MG63 (cell line): ENCODE data around the gene KCNE3. TPM values are rescaled to one million over a fixed set of nuclear protein-coding genes. Genes with fewer than 3 reads are reported as not detected.

Experiments used
- DNase-seq: peaks from one replicate; pipeline ENCODE4 v3.0.0-alpha.2; 2020
- H3K27me3 ChIP-seq: fragments of 250-450 bp; sonication (Bioruptor Pico); 2 replicates; pipeline ENCODE4 v1.5.1; 2020; ENCODE audit warnings: mild to moderate bottlenecking, moderate library complexity
- H3K36me3 ChIP-seq: fragments of 250-450 bp; sonication (Bioruptor Pico); 2 replicates; pipeline ENCODE4 v1.5.1; 2020; ENCODE audit warnings: mild to moderate bottlenecking, moderate library complexity
- H3K4me3 ChIP-seq: fragments of 250-450 bp; sonication (Bioruptor Pico); 2 replicates; pipeline ENCODE4 v1.5.1; 2020; ENCODE audit warnings: mild to moderate bottlenecking, moderate library complexity
- H3K9me3 ChIP-seq: fragments of 250-450 bp; sonication (Bioruptor Pico); 2 replicates; pipeline ENCODE4 v1.5.1; 2020; ENCODE audit warnings: mild to moderate bottlenecking, moderate library complexity
- total RNA-seq: library from RNA; depleted of rRNA; stranded (reverse); fragments of >200 nt; shearing (Covaris generic); gene quantifications from 2 replicates; pipeline ENCODE4 v1.2.3, GENCODE V29; 2014; ENCODE audit warnings: low replicate concordance; rRNA removed

KCNE3 gene
- 1.1 and 2.9 TPM in 2 replicates for total RNA-seq

GRCh38 chr11:74466916-74467885 is at the start of gene KCNE3:
Gene KCNE3 (minus strand): TSS chr11:74467549. CDS start chr11:74457563, 9,986 bp downstream.
- Histone ChIP-seq H3K4me3 (peak within 1 kb of the TSS; percentile 33), H3K9me3 (no peaks in the 10 kb centered on the region), H3K36me3 (no peaks in the 10 kb centered on the region), H3K27me3 (no peaks in the 10 kb centered on the region)
- peak; percentile 60 for DNase-seq

GRCh38 chr11:74507582-74507981 is 40.2 kb upstream of the KCNE3 start:
- H3K9me3 ChIP-seq = 0 out of 2 replicates have a peak, but pooled peaks cover 2% of the 10 kb centered on the region
- H3K27me3 ChIP-seq = peaks cover 2% of the 10 kb centered on the region; the same call in 1 of the 2 replicates
- DNase-seq = no peak
- H3K4me3 ChIP-seq = no peak overlapping the region
- H3K36me3 ChIP-seq = no peaks in the 10 kb centered on the region

GRCh38 chr11:74506823-74507222 is 39.5 kb upstream of the KCNE3 start:
- Histone ChIP-seq H3K4me3 (no peak overlapping the region), H3K36me3 (no peaks in the 10 kb centered on the region), H3K9me3 (0 out of 2 replicates have a peak, but pooled peaks cover 2% of the 10 kb centered on the region), H3K27me3 (no peaks in the 10 kb centered on the region)
- DNase-seq = no peak

- Histone ChIP-seq H3K27me3 (no peaks in the 10 kb centered on the region), H3K36me3 (no peaks in the 10 kb centered on the region), H3K9me3 (0 out of 2 replicates have a peak, but pooled peaks cover 2% of the 10 kb centered on the region), H3K4me3 (no peak overlapping the region)
- DNase-seq = no peak
These were observed 38.6 kb upstream of the KCNE3 start for GRCh38 chr11:74505911-74506310.

- H3K36me3 ChIP-seq = no peaks in the 10 kb centered on the region
- no peak overlapping the region for H3K4me3 ChIP-seq
- 0 out of 2 replicates have a peak, but pooled peaks cover 2% of the 10 kb centered on the region for H3K9me3 ChIP-seq
- H3K27me3 ChIP-seq = no peaks in the 10 kb centered on the region
- DNase-seq = no peak
These were observed 36.8 kb upstream of the KCNE3 start for GRCh38 chr11:74504100-74504691.

- Histone ChIP-seq H3K27me3 (no peaks in the 10 kb centered on the region), H3K4me3 (no peak overlapping the region), H3K9me3 (no peaks in the 10 kb centered on the region), H3K36me3 (no peaks in the 10 kb centered on the region)
- no peak for DNase-seq
These were observed 27.6 kb upstream of the KCNE3 start for GRCh38 chr11:74494916-74495315.

- no peak for DNase-seq
- H3K4me3 ChIP-seq = peak overlapping the region; percentile 59
- no peaks in the 10 kb centered on the region for H3K27me3 ChIP-seq
- H3K36me3 ChIP-seq = no peaks in the 10 kb centered on the region
- no peaks in the 10 kb centered on the region for H3K9me3 ChIP-seq
These were observed 26.7 kb upstream of the KCNE3 start for GRCh38 chr11:74493791-74494630.

GRCh38 chr11:74492974-74493790 is 25.8 kb upstream of the KCNE3 start, which contains the start of gene LIPT2:
Gene LIPT2 (minus strand): TSS chr11:74493724. CDS start chr11:74493703, 21 bp downstream.
- Histone ChIP-seq H3K4me3 (peak within 1 kb of the TSS; percentile 59), H3K36me3 (no peaks in the 10 kb centered on the region), H3K9me3 (no peaks in the 10 kb centered on the region), H3K27me3 (no peaks in the 10 kb centered on the region)
- peak; percentile 98 for DNase-seq

- Histone ChIP-seq H3K4me3 (peak overlapping the region; percentile 59), H3K27me3 (no peaks in the 10 kb centered on the region), H3K9me3 (no peaks in the 10 kb centered on the region), H3K36me3 (no peaks in the 10 kb centered on the region)
- DNase-seq = no peak
These were observed 24.7 kb upstream of the KCNE3 start for GRCh38 chr11:74492084-74492483.

- H3K27me3 ChIP-seq = no peaks in the 10 kb centered on the region
- H3K9me3 ChIP-seq = no peaks in the 10 kb centered on the region
- H3K36me3 ChIP-seq = no peaks in the 10 kb centered on the region
- no peak overlapping the region for H3K4me3 ChIP-seq
- no peak for DNase-seq
These were observed 23.6 kb upstream of the KCNE3 start for GRCh38 chr11:74490941-74491340.

GRCh38 chr11:74487875-74488274 is 20.5 kb upstream of the KCNE3 start:
- no peaks in the 10 kb centered on the region for H3K27me3 ChIP-seq
- no peak overlapping the region for H3K4me3 ChIP-seq
- no peaks in the 10 kb centered on the region for H3K9me3 ChIP-seq
- H3K36me3 ChIP-seq = no peaks in the 10 kb centered on the region
- no peak for DNase-seq

- no peaks in the 10 kb centered on the region for H3K27me3 ChIP-seq
- H3K9me3 ChIP-seq = no peaks in the 10 kb centered on the region
- H3K4me3 ChIP-seq = no peak overlapping the region
- no peak for DNase-seq
- H3K36me3 ChIP-seq = no peaks in the 10 kb centered on the region
These were observed 18.5 kb upstream of the KCNE3 start for GRCh38 chr11:74485868-74486267.

- Histone ChIP-seq H3K27me3 (no peaks in the 10 kb centered on the region), H3K36me3 (no peaks in the 10 kb centered on the region), H3K4me3 (no peak overlapping the region), H3K9me3 (no peaks in the 10 kb centered on the region)
- DNase-seq = no peak
These were observed 13.5 kb upstream of the KCNE3 start for GRCh38 chr11:74480688-74481417.

- H3K4me3 ChIP-seq = no peak overlapping the region
- H3K36me3 ChIP-seq = no peaks in the 10 kb centered on the region
- H3K9me3 ChIP-seq = no peaks in the 10 kb centered on the region
- H3K27me3 ChIP-seq = no peaks in the 10 kb centered on the region
- no peak for DNase-seq
These were observed 12.4 kb upstream of the KCNE3 start for GRCh38 chr11:74479732-74480123.
